ENCODE data around the gene LDHA.
A peak's percentile ranks its signal among the peaks of the same experiment; 100 is the strongest.
"Not testable (repeated sequence)": the region's sequence is repeated elsewhere in the genome, so short reads cannot be mapped to it uniquely, and the experiment has no call there.

The LDHA gene

DNA sequence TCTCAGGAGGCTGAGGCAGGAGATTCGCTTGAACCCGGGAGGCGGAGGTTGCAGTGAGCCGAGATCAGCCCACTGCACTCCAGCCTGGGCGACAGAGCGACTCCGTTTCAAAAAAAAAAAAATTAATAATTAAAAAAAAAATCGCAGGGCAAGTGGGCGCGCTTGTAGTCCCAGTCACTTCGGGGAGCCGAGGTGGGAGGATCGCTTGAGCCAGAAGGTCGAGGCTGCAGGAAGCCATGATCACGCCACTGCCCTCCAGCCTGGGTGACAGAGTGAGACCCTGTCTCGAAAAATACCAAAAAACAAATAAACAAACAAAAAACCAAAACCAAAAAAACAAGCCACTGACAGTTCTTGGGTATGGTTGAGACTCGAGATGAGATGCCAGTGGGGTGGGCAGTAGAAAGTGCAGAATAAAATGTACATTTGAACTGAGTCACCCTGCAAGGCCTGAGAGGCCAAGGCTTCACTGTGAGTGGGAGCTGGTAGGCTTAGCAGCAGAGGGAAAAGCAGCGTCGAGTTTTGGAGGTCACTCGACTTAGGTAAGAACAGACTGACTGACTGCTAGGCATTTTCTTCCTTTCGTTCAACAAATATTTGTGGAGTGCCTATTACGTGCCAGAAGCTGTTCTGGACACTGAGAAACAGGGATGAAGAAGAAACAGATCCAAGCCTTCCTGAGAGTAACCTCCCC lies 635 bp upstream of the LDHA start:
- no peaks in the 10 kb centered on the region for H3K27me3 ChIP-seq (replicated peaks; ENCODE audit: control insufficient read depth, insufficient read depth, low read length, poor library complexity, severe bottlenecking)
- DNase-seq: no peak

DNA sequence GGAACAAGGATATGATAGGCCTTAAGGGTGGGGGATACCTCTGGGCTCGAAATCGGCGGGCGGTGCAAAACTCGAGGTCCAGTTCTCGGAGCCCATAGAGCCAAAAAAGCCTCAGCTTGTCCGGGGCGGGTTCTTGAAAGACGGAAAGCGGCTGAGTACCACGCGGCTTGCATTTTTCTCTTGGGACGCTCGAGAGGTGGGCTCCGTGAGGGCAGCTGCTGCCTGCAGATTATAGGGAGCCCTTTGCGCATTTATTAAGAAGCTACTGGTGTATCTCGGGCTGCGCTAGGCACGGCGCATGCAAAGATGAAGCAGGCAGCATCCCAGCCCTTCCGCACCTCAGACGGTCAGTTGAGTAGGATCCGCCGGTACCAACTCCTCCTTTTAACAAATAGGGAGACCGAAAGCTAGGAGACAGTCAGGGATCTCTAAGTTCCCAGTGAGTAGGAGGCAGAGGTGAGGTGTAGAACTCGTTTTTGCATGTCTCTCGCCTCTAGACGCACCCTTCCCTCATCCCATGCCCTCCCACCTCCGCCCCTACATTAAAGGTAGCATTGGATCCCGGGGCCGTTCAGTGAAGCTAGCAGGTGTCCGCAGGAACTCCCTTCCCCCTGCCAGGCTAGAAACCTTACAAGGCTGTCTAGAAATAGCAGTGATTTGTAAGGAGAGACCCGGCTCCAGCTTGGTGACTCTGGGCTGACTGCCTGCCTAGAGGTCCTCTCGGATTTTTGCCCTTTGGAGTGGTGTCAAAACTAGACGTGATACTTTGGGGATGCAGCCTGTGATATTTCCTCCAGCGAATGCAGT lies 768 bp downstream of the LDHA start:
- Histone ChIP-seq H3K9me3 (ENCODE audit: control insufficient read depth, low read length) (no peaks in the 10 kb centered on the region), H3K4me1 (ENCODE audit: control insufficient read depth, insufficient read depth, low read length, poor library complexity, severe bottlenecking) (peaks cover 23% of the 10 kb centered on the region), H3K27me3 (replicated peaks; ENCODE audit: control insufficient read depth, insufficient read depth, low read length, poor library complexity, severe bottlenecking) (no peaks in the 10 kb centered on the region), H3K4me3 (ENCODE audit: insufficient read depth, low read depth, low read length, poor library complexity, severe bottlenecking) (peak overlapping the region; percentile 85), H3K27ac (ENCODE audit: insufficient read depth, low read length, poor library complexity, severe bottlenecking) (peak overlapping the region; percentile 87), H3K36me3 (ENCODE audit: control insufficient read depth, insufficient read depth, low read length) (peaks cover 36% of the 10 kb centered on the region)
- peak in 1 of 3 donors; percentile 5 for DNase-seq

More for the DNA sequence above, 635 bp upstream of the LDHA start:
- H3K4me3 ChIP-seq (ENCODE audit: insufficient read depth, low read depth, low read length, poor library complexity, severe bottlenecking): no peak overlapping the region
- peaks cover 22% of the 10 kb centered on the region for H3K36me3 ChIP-seq (ENCODE audit: control insufficient read depth, insufficient read depth, low read length)
- H3K27ac ChIP-seq (ENCODE audit: insufficient read depth, low read length, poor library complexity, severe bottlenecking): peak overlapping the region; percentile 87
- peaks cover 23% of the 10 kb centered on the region for H3K4me1 ChIP-seq (ENCODE audit: control insufficient read depth, insufficient read depth, low read length, poor library complexity, severe bottlenecking)
- H3K9me3 ChIP-seq (ENCODE audit: control insufficient read depth, low read length): no peaks in the 10 kb centered on the region

DNA sequence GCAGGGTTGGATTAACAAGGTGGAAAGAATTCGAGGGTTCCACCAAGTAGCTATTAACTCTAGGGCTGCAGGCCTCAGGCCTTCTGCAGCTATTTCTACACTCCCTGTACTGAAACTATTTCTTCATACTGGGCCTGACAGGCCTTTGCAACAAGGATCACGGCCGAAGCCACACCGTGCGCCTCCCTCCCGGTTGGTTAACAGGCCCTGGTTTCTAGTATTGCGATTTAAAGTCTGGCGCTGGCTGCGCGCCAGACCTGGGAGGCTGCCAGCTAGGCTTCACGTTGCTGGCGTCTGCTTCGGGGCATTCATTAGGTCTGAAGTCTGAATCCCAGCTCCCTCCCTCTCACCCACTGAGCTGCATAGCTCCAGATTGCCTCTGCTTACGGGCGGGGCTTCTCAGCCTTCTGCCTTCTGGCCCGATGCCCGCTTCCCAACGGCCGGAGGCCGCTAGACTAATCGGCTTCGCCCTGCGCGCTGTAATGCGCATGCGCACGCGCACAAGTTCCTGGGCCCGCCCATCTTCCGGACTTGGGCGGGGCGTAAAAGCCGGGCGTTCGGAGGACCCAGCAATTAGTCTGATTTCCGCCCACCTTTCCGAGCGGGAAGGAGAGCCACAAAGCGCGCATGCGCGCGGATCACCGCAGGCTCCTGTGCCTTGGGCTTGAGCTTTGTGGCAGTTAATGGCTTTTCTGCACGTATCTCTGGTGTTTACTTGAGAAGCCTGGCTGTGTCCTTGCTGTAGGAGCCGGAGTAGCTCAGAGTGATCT lies 1.6 kb downstream of the LDHA start:
- Histone ChIP-seq H3K36me3 (ENCODE audit: control insufficient read depth, insufficient read depth, low read length) (peaks cover 43% of the 10 kb centered on the region), H3K9me3 (ENCODE audit: control insufficient read depth, low read length) (no peaks in the 10 kb centered on the region), H3K27me3 (replicated peaks; ENCODE audit: control insufficient read depth, insufficient read depth, low read length, poor library complexity, severe bottlenecking) (no peaks in the 10 kb centered on the region), H3K4me1 (ENCODE audit: control insufficient read depth, insufficient read depth, low read length, poor library complexity, severe bottlenecking) (peaks cover 23% of the 10 kb centered on the region), H3K4me3 (ENCODE audit: insufficient read depth, low read depth, low read length, poor library complexity, severe bottlenecking) (peak overlapping the region; percentile 85), H3K27ac (ENCODE audit: insufficient read depth, low read length, poor library complexity, severe bottlenecking) (peak overlapping the region; percentile 87)
- peak; percentile 90 to 94 (median 93) for DNase-seq

DNA sequence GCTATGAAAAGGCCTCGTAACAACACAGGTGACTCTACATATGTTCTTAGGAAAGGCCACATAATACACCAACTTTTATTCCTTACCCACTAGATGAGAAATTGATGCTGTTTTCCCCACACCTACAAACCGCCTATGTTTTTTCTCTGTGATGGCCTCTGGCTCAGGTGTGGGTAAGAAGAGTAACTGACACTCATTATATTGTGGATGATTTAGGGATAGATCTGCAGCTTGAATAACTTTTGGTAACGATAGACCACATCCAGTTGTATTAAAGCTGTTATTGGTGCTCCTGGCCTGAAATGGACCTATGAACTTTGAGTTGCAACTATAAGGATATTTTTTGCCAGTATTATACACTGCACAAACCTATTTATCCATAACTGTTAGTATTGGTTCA lies 3.6 kb downstream of the LDHA start:
- Histone ChIP-seq H3K36me3 (ENCODE audit: control insufficient read depth, insufficient read depth, low read length) (peaks cover 56% of the 10 kb centered on the region), H3K4me3 (ENCODE audit: insufficient read depth, low read depth, low read length, poor library complexity, severe bottlenecking) (no peak overlapping the region), H3K27me3 (replicated peaks; ENCODE audit: control insufficient read depth, insufficient read depth, low read length, poor library complexity, severe bottlenecking) (no peaks in the 10 kb centered on the region), H3K9me3 (ENCODE audit: control insufficient read depth, low read length) (no peaks in the 10 kb centered on the region), H3K27ac (ENCODE audit: insufficient read depth, low read length, poor library complexity, severe bottlenecking) (no peak overlapping the region), H3K4me1 (ENCODE audit: control insufficient read depth, insufficient read depth, low read length, poor library complexity, severe bottlenecking) (peaks cover 16% of the 10 kb centered on the region)
- no peak for DNase-seq

DNA sequence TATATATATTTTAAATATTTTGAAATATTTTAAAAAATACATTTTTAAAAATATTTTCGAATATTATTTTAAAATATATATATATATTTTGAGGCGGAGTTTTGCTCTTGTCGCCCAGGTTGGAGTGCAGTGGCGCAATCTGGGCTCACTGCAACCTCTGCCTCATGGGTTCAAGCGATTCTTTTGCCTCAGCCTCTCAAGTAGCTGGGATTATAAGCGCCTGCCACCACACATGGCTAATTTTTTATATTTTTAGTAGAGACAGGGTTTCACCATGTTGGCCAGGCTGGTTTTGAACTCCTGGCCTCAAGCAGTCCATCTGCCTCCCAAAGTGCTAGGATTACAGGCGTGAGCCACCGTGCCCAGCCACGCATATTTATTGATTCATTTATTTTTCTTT lies 6.7 kb downstream of the LDHA start:
- DNase-seq; H3K4me3 ChIP-seq (ENCODE audit: insufficient read depth, low read depth, low read length, poor library complexity, severe bottlenecking); H3K27me3 ChIP-seq (replicated peaks; ENCODE audit: control insufficient read depth, insufficient read depth, low read length, poor library complexity, severe bottlenecking); H3K4me1 ChIP-seq (ENCODE audit: control insufficient read depth, insufficient read depth, low read length, poor library complexity, severe bottlenecking); H3K9me3 ChIP-seq (ENCODE audit: control insufficient read depth, low read length); H3K27ac ChIP-seq (ENCODE audit: insufficient read depth, low read length, poor library complexity, severe bottlenecking): not testable (repeated sequence)
- peaks cover 86% of the 10 kb centered on the region for H3K36me3 ChIP-seq (ENCODE audit: control insufficient read depth, insufficient read depth, low read length)

DNA sequence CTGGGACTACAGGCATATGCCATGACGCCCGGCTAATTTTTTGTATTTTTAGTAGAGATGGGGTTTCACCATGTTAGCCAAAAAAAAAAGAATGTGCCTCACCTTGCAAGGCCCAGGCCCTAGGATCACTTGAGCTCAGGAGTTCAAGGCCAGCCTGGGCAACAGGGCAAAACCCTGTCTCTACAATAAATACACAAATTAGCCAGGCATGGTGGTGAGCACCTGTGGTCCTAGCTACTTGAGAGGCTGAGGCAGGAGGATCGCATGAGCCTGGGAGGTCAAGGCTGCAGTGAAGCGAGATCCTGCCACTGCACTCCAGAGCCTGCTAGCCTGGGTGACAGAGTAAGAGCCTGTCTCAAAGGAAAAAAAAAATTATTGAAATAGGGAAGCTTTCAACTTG lies 9.7 kb downstream of the LDHA start:
- Histone ChIP-seq H3K4me3 (ENCODE audit: insufficient read depth, low read depth, low read length, poor library complexity, severe bottlenecking) (no peak overlapping the region), H3K9me3 (ENCODE audit: control insufficient read depth, low read length) (no peaks in the 10 kb centered on the region), H3K36me3 (ENCODE audit: control insufficient read depth, insufficient read depth, low read length) (peaks cover 71% of the 10 kb centered on the region), H3K4me1 (ENCODE audit: control insufficient read depth, insufficient read depth, low read length, poor library complexity, severe bottlenecking) (no peaks in the 10 kb centered on the region), H3K27ac (ENCODE audit: insufficient read depth, low read length, poor library complexity, severe bottlenecking) (no peak overlapping the region), H3K27me3 (replicated peaks; ENCODE audit: control insufficient read depth, insufficient read depth, low read length, poor library complexity, severe bottlenecking) (no peaks in the 10 kb centered on the region)
- DNase-seq: no peak

DNA sequence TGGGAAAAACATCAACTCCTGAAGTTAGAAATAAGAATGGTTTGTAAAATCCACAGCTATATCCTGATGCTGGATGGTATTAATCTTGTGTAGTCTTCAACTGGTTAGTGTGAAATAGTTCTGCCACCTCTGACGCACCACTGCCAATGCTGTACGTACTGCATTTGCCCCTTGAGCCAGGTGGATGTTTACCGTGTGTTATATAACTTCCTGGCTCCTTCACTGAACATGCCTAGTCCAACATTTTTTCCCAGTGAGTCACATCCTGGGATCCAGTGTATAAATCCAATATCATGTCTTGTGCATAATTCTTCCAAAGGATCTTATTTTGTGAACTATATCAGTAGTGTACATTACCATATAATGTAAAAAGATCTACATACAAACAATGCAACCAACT lies 13.0 kb downstream of the LDHA start:
- H3K27me3 ChIP-seq (replicated peaks; ENCODE audit: control insufficient read depth, insufficient read depth, low read length, poor library complexity, severe bottlenecking); H3K4me3 ChIP-seq (ENCODE audit: insufficient read depth, low read depth, low read length, poor library complexity, severe bottlenecking); H3K9me3 ChIP-seq (ENCODE audit: control insufficient read depth, low read length); H3K4me1 ChIP-seq (ENCODE audit: control insufficient read depth, insufficient read depth, low read length, poor library complexity, severe bottlenecking); DNase-seq; H3K27ac ChIP-seq (ENCODE audit: insufficient read depth, low read length, poor library complexity, severe bottlenecking): not testable (repeated sequence)
- H3K36me3 ChIP-seq (ENCODE audit: control insufficient read depth, insufficient read depth, low read length): peaks cover 44% of the 10 kb centered on the region

DNA sequence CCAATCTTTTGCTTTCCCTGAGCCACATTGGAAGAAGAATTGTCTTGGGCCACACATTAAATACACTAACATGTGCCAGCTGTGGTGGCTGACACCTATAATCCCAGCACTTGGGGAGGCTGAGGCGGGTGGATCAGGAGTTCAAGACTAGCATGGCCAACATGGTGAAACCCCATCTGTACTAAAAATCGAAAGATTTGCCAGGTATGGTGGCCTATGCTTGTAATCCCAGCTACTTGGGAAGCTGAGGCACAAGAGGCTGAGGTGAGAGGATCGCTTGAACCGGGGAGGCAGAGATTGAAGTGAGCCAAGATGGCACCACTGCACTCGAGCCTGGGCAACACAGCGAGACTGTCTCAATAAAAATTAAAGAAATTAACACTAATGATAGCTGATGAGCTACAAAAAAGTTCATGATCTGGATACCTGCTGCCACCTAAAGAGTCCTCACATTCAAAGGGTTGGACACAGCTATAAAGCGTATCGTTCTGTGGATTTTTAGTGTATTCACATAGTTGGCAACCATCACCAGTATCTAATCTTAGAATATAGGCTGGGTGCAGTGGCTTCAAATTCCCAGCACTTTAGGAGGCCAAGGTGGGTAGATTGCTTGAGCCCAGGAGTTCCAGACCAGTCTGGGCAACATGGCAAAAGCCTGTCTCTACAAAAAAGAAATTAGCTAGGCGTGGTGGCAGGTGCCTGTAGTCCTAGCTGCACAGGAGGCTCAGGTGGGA lies 14.4 kb downstream of the LDHA start:
- H3K27me3 ChIP-seq (replicated peaks; ENCODE audit: control insufficient read depth, insufficient read depth, low read length, poor library complexity, severe bottlenecking): no peaks in the 10 kb centered on the region
- H3K4me1 ChIP-seq (ENCODE audit: control insufficient read depth, insufficient read depth, low read length, poor library complexity, severe bottlenecking): no peaks in the 10 kb centered on the region
- peaks cover 32% of the 10 kb centered on the region for H3K36me3 ChIP-seq (ENCODE audit: control insufficient read depth, insufficient read depth, low read length)
- no peak overlapping the region for H3K4me3 ChIP-seq (ENCODE audit: insufficient read depth, low read depth, low read length, poor library complexity, severe bottlenecking)
- no peak for DNase-seq
- H3K27ac ChIP-seq (ENCODE audit: insufficient read depth, low read length, poor library complexity, severe bottlenecking): no peak overlapping the region
- no peaks in the 10 kb centered on the region for H3K9me3 ChIP-seq (ENCODE audit: control insufficient read depth, low read length)

DNA sequence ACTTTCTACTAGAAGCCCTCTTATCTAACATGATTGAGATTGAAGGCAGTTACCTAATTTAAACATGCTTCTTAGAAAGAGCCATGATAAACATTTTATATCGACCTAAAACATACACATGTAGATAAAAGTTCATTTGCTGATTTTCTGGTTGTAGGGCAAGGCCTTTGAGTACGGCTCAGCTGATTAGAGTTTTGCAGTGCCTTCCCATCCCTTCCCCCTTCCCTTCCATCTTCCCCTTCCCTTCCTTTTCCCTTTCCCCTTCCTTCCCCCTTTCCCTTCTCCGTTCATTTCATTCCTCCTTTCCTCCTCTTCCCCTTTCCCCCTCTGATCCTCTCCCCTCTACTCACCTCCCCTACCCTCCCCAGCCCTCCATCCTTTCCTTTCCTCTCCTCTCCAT lies 22.1 kb downstream of the LDHA start:
- Histone ChIP-seq H3K36me3 (ENCODE audit: control insufficient read depth, insufficient read depth, low read length) (no peaks in the 10 kb centered on the region), H3K4me1 (ENCODE audit: control insufficient read depth, insufficient read depth, low read length, poor library complexity, severe bottlenecking) (no peaks in the 10 kb centered on the region), H3K4me3 (ENCODE audit: insufficient read depth, low read depth, low read length, poor library complexity, severe bottlenecking) (no peak overlapping the region), H3K27me3 (replicated peaks; ENCODE audit: control insufficient read depth, insufficient read depth, low read length, poor library complexity, severe bottlenecking) (no peaks in the 10 kb centered on the region), H3K27ac (ENCODE audit: insufficient read depth, low read length, poor library complexity, severe bottlenecking) (no peak overlapping the region), H3K9me3 (ENCODE audit: control insufficient read depth, low read length) (no peaks in the 10 kb centered on the region)
- DNase-seq: no peak

Data from effector memory CD4-positive, alpha-beta T cell (primary cell).